MM.1S (cell line): ENCODE measurements around the gene C17orf113.

Source experiments
- DNase-seq: peaks from one replicate; pipeline ENCODE4 v3.0.0-alpha.2; 2015
- H2AFZ ChIP-seq: fragments of 300-600 bp; sonication (generic); 2 replicates; pipeline ENCODE4 v1.6.0; 2016; ENCODE audit warnings: antibody characterized with exemption, low read length
- H3F3A ChIP-seq: fragments of 300-600 bp; sonication (generic); 2 replicates; pipeline ENCODE4 v1.6.1; 2016; ENCODE audit warnings: mild to moderate bottlenecking, antibody characterized with exemption, low read length, moderate library complexity, mixed read lengths; ENCODE audit not compliant: insufficient read depth
- H3K27ac ChIP-seq: fragments of 300-600 bp; sonication (generic); 2 replicates; pipeline ENCODE4 v1.5.1; 2016; ENCODE audit warnings: mild to moderate bottlenecking, low read length
- H3K27me3 ChIP-seq: fragments of 300-600 bp; sonication (generic); replicated peaks from 2 replicates; pipeline ENCODE4 v1.6.0; 2016; ENCODE audit warnings: low read length; ENCODE audit not compliant: insufficient read depth
- H3K36me3 ChIP-seq: fragments of 300-600 bp; sonication (generic); replicated peaks from 2 replicates; pipeline ENCODE4 v1.6.1; 2016; ENCODE audit warnings: mild to moderate bottlenecking, low read length, mixed read lengths; ENCODE audit not compliant: insufficient read depth
- H3K4me1 ChIP-seq: fragments of 300-600 bp; sonication (generic); 2 replicates; pipeline ENCODE4 v1.6.1; 2016; ENCODE audit warnings: low read length, mixed read lengths
- H3K4me2 ChIP-seq: fragments of 300-600 bp; sonication (generic); 2 replicates; pipeline ENCODE4 v1.6.0; 2016; ENCODE audit warnings: low read depth, low read length
- H3K4me3 ChIP-seq: fragments of 300-600 bp; sonication (generic); 2 replicates; pipeline ENCODE4 v1.5.1; 2016; ENCODE audit warnings: low read length, mixed read lengths
- H3K79me2 ChIP-seq: fragments of 300-600 bp; sonication (generic); 2 replicates; pipeline ENCODE4 v1.6.1; 2016; ENCODE audit warnings: mixed run types, low read length, mixed read lengths
- H3K9ac ChIP-seq: fragments of 300-600 bp; sonication (generic); 2 replicates; pipeline ENCODE4 v1.6.1; 2016; ENCODE audit warnings: low read length, mixed read lengths
- H3K9me2 ChIP-seq: fragments of 300-600 bp; sonication (generic); replicated peaks from 2 replicates; pipeline ENCODE4 v1.6.1; 2016; ENCODE audit warnings: mild to moderate bottlenecking, low read length, mixed read lengths; ENCODE audit not compliant: insufficient read depth
- H3K9me3 ChIP-seq: fragments of 300-600 bp; sonication (generic); replicated peaks from 2 replicates; pipeline ENCODE4 v1.6.1; 2016; ENCODE audit warnings: mild to moderate bottlenecking, low read length, mixed read lengths; ENCODE audit not compliant: insufficient read depth
- H4K20me1 ChIP-seq: fragments of 300-600 bp; sonication (generic); 2 replicates; pipeline ENCODE4 v1.6.1; 2016; ENCODE audit warnings: mild to moderate bottlenecking, low read length, moderate library complexity, mixed read lengths; ENCODE audit not compliant: insufficient read depth
- CTCF ChIP-seq: fragments of 300-600 bp; sonication (generic); IDR thresholded peaks from 2 replicates; pipeline ENCODE4 v1.5.1; 2016; ENCODE audit warnings: antibody characterized with exemption, low read length, mixed read lengths
- EZH2 ChIP-seq: fragments of 300-600 bp; sonication (generic); optimal IDR thresholded peaks from 2 replicates; pipeline ENCODE3; 2017; ENCODE audit warnings: low read depth, mild to moderate bottlenecking, antibody characterized with exemption, low read length, mixed read lengths
- EZH2phosphoT487 ChIP-seq: fragments of 300-600 bp; sonication (generic); IDR thresholded peaks from 2 replicates; pipeline ENCODE4 v1.6.1; 2018; ENCODE audit warnings: antibody characterized with exemption, low read length

Gene C17orf113

GRCh38 chr17:42062681-42063080 is 12.3 kb upstream of the C17orf113 start:
- H3K9me2 ChIP-seq = no peaks in the 10 kb centered on the region
- H2AFZ ChIP-seq = no peak overlapping the region
- peaks cover 15% of the 10 kb centered on the region for H3K4me1 ChIP-seq
- no peaks in the 10 kb centered on the region for H3K9me3 ChIP-seq
- H4K20me1 ChIP-seq = no peaks in the 10 kb centered on the region
- H3K27me3 ChIP-seq = no peaks in the 10 kb centered on the region
- no peak overlapping the region for H3K4me2 ChIP-seq
- H3F3A ChIP-seq = peaks cover 9% of the 10 kb centered on the region
- TF ChIP-seq EZH2 (no peak), EZH2phosphoT487 (no peak), CTCF (no peak)
- no peak overlapping the region for H3K4me3 ChIP-seq
- DNase-seq = no peak
- no peak overlapping the region for H3K27ac ChIP-seq
- no peak overlapping the region for H3K9ac ChIP-seq
- H3K79me2 ChIP-seq = no peaks in the 10 kb centered on the region
- no peaks in the 10 kb centered on the region for H3K36me3 ChIP-seq

GRCh38 chr17:42061646-42062487 is 11.5 kb upstream of the C17orf113 start:
- no peak for DNase-seq
- TF ChIP-seq CTCF (no peak), EZH2phosphoT487 (no peak), EZH2 (no peak)
- H3K27ac ChIP-seq = no peak overlapping the region
- peaks cover 9% of the 10 kb centered on the region for H3F3A ChIP-seq
- H3K9me2 ChIP-seq = no peaks in the 10 kb centered on the region
- no peak overlapping the region for H3K4me3 ChIP-seq
- no peak overlapping the region for H2AFZ ChIP-seq
- no peaks in the 10 kb centered on the region for H3K79me2 ChIP-seq
- H3K27me3 ChIP-seq = no peaks in the 10 kb centered on the region
- no peaks in the 10 kb centered on the region for H4K20me1 ChIP-seq
- H3K4me1 ChIP-seq = peaks cover 15% of the 10 kb centered on the region
- no peaks in the 10 kb centered on the region for H3K9me3 ChIP-seq
- no peak overlapping the region for H3K4me2 ChIP-seq
- H3K9ac ChIP-seq = no peak overlapping the region
- no peaks in the 10 kb centered on the region for H3K36me3 ChIP-seq

GRCh38 chr17:42060231-42060630 is 9.8 kb upstream of the C17orf113 start:
- Histone ChIP-seq H2AFZ (no peak overlapping the region), H3K9me2 (no peaks in the 10 kb centered on the region), H3K27ac (no peak overlapping the region), H4K20me1 (no peaks in the 10 kb centered on the region), H3K9me3 (no peaks in the 10 kb centered on the region), H3K36me3 (no peaks in the 10 kb centered on the region), H3K4me3 (no peak overlapping the region), H3K27me3 (no peaks in the 10 kb centered on the region; the same call in 1 of the 2 replicates), H3F3A (peaks cover 9% of the 10 kb centered on the region), H3K4me2 (no peak overlapping the region), H3K9ac (no peak overlapping the region), H3K4me1 (peaks cover 15% of the 10 kb centered on the region), H3K79me2 (no peaks in the 10 kb centered on the region)
- TF ChIP-seq EZH2phosphoT487 (no peak), CTCF (no peak), EZH2 (no peak)
- no peak for DNase-seq
